Measurements from ENCODE around the gene IL21R. TPM values are rescaled to one million over a fixed set of nuclear protein-coding genes. Genes with fewer than 3 reads are reported as not detected.
"Not testable (repeated sequence)": the region's sequence is repeated elsewhere in the genome, so short reads cannot be mapped to it uniquely, and the experiment has no call there.

IL21R gene
- total RNA-seq, 4 donors from 2014 or later: 0.08 to 1.2 (median 0.23) TPM

DNA sequence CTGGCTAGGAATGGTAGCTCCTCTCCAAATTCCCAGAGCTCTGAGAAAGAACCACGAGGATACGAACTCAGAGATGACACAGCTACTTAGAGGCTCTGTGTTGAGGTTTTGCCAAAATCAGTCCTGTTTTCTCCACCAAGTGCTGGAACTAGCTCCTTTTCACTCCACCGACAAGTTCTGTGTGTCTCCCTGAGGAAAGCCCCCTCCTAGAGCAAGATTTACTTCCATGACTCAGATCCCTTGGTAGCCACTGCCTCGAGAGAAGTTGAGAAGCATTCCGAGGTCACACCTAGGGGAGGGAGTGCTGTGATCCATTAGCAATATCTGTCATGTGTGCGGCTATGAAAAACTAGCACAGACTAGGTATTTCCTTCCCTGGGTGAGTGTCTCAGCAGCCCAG is 30.6 kb downstream of the IL21R start:
- H3K27ac ChIP-seq: no peak overlapping the region
- TF ChIP-seq, protein P1, sequence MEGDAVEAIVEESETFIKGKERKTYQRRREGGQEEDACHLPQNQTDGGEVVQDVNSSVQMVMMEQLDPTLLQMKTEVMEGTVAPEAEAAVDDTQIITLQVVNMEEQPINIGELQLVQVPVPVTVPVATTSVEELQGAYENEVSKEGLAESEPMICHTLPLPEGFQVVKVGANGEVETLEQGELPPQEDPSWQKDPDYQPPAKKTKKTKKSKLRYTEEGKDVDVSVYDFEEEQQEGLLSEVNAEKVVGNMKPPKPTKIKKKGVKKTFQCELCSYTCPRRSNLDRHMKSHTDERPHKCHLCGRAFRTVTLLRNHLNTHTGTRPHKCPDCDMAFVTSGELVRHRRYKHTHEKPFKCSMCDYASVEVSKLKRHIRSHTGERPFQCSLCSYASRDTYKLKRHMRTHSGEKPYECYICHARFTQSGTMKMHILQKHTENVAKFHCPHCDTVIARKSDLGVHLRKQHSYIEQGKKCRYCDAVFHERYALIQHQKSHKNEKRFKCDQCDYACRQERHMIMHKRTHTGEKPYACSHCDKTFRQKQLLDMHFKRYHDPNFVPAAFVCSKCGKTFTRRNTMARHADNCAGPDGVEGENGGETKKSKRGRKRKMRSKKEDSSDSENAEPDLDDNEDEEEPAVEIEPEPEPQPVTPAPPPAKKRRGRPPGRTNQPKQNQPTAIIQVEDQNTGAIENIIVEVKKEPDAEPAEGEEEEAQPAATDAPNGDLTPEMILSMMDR (IDR thresholded peaks at IDR 0.05): no peak
- no peak for TF ChIP-seq POLR2AphosphoS5 (IDR thresholded peaks at IDR 0.05)
- no peak for TF ChIP-seq POLR2A (IDR thresholded peaks at IDR 0.05)
- no peak for TF ChIP-seq EP300 (IDR thresholded peaks at IDR 0.05)
- H3K4me3 ChIP-seq: no peak overlapping the region
- DNase-seq (ENCODE audit: low spot score in 2 of 2): peak in 1 of 2 donors; percentile 3
- no peaks in the 10 kb centered on the region for H3K4me1 ChIP-seq
- no peaks in the 10 kb centered on the region for H3K36me3 ChIP-seq
- H3K27me3 ChIP-seq: peaks cover 20% of the 10 kb centered on the region
- H3K9me3 ChIP-seq: no peaks in the 10 kb centered on the region
- WGBS: 26% methylated on average over 6 of the region's 6 CpGs

DNA sequence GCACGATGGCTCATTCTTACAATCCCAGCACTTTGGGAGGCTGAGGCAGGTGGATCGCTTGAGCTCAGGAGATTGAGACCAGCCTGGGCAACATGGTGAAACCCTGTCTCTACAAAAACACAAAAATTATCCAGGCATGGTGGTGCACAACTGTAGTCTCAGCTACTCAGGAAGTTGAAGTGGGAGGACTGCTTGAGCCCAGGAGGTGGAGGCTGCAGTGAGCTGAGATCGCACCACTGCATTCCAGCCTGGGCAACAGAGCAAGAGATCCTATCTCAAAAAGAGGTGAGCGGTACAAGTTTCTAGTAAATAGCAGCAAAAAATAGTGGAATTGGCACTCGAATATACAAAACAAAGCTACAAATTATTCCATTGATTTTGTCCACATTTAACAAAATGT is 31.2 kb downstream of the IL21R start:
- not testable (repeated sequence) for H3K36me3 ChIP-seq; H3K27ac ChIP-seq; H3K9me3 ChIP-seq; DNase-seq (ENCODE audit: low spot score in 2 of 2); H3K4me3 ChIP-seq; H3K4me1 ChIP-seq
- H3K27me3 ChIP-seq: peaks cover 19% of the 10 kb centered on the region
- 73% methylated on average over 5 of the region's 5 CpGs for WGBS

DNA sequence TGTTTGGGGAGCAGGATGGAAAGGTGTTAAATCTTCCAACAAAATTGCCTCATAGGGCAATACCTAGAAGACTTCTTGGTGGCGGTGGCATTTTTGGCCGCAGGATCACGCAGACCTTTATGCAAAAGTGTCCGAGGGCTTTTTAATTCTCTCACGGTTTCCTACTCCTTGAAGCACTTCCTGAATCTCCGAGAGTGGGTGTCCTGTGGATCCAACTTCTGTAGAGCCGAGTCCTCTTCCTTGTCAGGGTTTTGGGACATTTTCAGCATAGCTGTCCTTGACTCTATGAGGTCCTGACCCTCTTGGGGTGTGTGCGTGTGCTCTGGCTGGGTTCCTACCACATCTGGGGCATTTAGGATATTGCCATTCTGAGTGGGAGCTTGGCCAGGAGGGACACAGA is 31.7 kb downstream of the IL21R start:
- DNase-seq (ENCODE audit: low spot score in 2 of 2): peak in 1 of 2 donors; percentile 29

DNA sequence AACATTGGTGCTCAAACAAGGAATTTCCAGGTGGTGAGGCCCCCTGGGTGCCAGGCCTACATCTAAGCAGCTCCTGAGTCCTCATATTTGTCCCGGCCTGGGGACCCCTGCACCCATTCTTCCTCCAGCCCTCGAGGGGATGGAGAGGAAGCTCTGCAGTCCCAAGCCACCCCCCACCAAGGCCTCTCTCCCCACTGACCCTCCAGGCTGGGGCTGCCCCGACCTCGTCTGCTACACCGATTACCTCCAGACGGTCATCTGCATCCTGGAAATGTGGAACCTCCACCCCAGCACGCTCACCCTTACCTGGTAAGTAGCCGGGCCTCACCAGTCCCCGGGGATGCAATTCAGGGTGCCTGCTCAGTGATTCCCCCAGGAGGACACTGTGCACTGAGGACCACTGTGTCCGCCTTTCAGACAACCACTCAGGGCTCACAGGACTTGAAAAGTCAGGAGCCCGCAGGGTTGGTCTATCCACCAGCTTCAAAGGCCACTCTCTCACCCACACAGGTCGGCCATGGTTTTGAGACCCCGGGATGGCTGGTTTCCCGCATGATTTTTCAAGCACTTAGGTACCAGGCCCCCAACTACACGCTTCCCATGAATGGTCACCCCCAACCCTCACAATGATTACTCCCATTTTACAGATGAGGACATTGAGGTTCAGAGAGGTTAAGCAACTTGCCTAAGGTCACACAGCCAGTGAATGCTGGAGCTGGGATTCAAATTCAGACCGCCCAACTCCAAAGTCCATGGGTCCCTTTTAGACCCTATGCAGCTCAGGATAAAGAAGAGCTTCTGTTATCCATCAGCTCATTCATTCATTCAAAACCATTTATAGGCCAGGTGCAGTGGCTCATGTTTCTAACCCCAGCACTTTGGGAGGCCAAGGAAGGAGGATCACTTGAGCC is 32.4 kb downstream of the IL21R start:
- WGBS: 86% methylated on average over 14 of the region's 16 CpGs
- Histone ChIP-seq H3K4me1 (no peaks in the 10 kb centered on the region), H3K27me3 (peaks cover 17% of the 10 kb centered on the region), H3K4me3 (no peak overlapping the region), H3K9me3 (no peaks in the 10 kb centered on the region), H3K27ac (no peak overlapping the region), H3K36me3 (no peaks in the 10 kb centered on the region)
- TF ChIP-seq EP300 (IDR thresholded peaks at IDR 0.05) (no peak), POLR2AphosphoS5 (IDR thresholded peaks at IDR 0.05) (no peak), POLR2A (IDR thresholded peaks at IDR 0.05) (no peak)
- TF ChIP-seq, protein P1 (IDR thresholded peaks at IDR 0.05): no peak
- peak in 1 of 2 donors; percentile 69 for DNase-seq (ENCODE audit: low spot score in 2 of 2)

More for the DNA sequence above, 31.7 kb downstream of the IL21R start:
- H3K27me3 ChIP-seq: peaks cover 17% of the 10 kb centered on the region
- TF ChIP-seq EP300 (IDR thresholded peaks at IDR 0.05) (no peak), POLR2AphosphoS5 (IDR thresholded peaks at IDR 0.05) (no peak), POLR2A (IDR thresholded peaks at IDR 0.05) (no peak)
- TF ChIP-seq, protein P1 (IDR thresholded peaks at IDR 0.05): no peak
- H3K36me3 ChIP-seq: no peaks in the 10 kb centered on the region
- no peaks in the 10 kb centered on the region for H3K9me3 ChIP-seq
- WGBS: 66% methylated on average over 8 of the region's 8 CpGs
- H3K4me1 ChIP-seq: no peaks in the 10 kb centered on the region
- H3K27ac ChIP-seq: no peak overlapping the region
- no peak overlapping the region for H3K4me3 ChIP-seq

DNA sequence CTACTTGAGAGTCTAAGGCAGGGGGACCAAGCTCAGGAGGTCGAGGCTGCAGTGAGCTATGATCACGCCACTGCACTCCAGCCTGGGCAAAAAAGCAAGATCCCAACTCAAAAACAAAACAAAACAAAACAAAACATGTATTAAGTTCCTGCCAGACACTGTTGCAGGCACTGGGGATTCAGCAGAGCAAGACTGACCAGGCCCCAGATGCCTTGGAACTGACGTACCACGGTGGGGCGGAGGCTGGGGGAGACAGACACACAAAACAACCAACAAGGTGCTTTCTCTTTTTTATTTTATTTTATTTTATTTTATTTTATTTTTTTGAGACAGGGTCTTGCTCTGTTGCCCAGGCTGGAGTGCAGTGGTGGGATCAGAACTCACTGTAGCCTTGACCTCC is 33.2 kb downstream of the IL21R start:
- H3K9me3 ChIP-seq, H3K36me3 ChIP-seq, H3K4me1 ChIP-seq, H3K27ac ChIP-seq, H3K4me3 ChIP-seq: not testable (repeated sequence)
- WGBS: 96% methylated on average over 5 of the region's 5 CpGs
- peak in 1 of 2 donors; percentile 47 for DNase-seq (ENCODE audit: low spot score in 2 of 2)
- peaks cover 12% of the 10 kb centered on the region for H3K27me3 ChIP-seq

DNA sequence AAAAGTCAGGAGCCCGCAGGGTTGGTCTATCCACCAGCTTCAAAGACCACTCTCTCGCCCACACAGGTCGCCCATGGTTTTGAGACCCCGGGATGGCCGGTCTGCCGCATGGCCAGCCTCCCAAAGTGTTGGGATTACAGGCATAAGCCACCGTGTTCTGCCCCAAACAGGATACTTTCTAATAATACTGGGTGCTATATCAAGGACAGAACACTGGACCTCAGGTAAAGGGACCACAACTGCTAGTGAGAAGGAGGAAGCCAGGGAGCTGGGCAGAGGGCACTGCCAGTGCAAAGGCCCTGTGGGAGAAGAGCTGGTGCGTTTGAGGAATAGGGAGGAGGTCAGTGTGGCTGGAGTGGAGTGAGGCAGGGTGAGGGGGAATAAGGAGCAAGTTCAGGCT is 34.1 kb downstream of the IL21R start:
- TF ChIP-seq EP300 (IDR thresholded peaks at IDR 0.05) (no peak), POLR2AphosphoS5 (IDR thresholded peaks at IDR 0.05) (no peak), POLR2A (IDR thresholded peaks at IDR 0.05) (no peak)
- TF ChIP-seq, protein P1 (IDR thresholded peaks at IDR 0.05): no peak
- WGBS: 97% methylated on average over 8 of the region's 8 CpGs
- peak in 1 of 2 donors; percentile 21 for DNase-seq (ENCODE audit: low spot score in 2 of 2)

More for the DNA sequence above, 34.1 kb downstream of the IL21R start:
- H3K36me3 ChIP-seq: no peaks in the 10 kb centered on the region
- no peak overlapping the region for H3K27ac ChIP-seq
- peaks cover 5% of the 10 kb centered on the region for H3K27me3 ChIP-seq
- no peak overlapping the region for H3K4me3 ChIP-seq
- H3K9me3 ChIP-seq: no peaks in the 10 kb centered on the region
- H3K4me1 ChIP-seq: no peaks in the 10 kb centered on the region

Data from suprapubic skin (tissue), 4 donors.